ENCODE results near the gene ADAMTS7.

DNA sequence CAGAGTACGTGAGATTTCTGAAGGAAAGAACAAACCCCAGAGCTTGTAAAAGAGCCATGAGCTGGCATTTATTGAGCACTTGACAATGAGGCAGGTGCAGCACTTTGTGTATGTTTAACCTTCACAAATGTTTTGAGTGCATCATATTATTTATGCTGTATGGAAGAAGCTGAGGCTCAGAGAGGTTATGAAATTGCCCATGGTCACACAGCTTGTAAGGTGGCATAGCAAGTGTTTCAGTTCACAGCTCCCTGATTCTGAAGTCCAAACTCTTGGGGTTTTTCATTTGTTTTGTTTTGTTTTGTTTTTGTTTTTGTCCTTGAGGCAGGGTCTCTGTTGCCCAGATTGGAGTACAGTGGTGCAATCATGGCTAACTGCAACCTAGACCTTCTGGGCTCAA is 25.1 kb upstream of the ADAMTS7 start:
- no peak for TF ChIP-seq POLR2A (IDR thresholded peaks at IDR 0.05)
- no peak for TF ChIP-seq POLR2AphosphoS5 (IDR thresholded peaks at IDR 0.05)
- TF ChIP-seq, protein P1, sequence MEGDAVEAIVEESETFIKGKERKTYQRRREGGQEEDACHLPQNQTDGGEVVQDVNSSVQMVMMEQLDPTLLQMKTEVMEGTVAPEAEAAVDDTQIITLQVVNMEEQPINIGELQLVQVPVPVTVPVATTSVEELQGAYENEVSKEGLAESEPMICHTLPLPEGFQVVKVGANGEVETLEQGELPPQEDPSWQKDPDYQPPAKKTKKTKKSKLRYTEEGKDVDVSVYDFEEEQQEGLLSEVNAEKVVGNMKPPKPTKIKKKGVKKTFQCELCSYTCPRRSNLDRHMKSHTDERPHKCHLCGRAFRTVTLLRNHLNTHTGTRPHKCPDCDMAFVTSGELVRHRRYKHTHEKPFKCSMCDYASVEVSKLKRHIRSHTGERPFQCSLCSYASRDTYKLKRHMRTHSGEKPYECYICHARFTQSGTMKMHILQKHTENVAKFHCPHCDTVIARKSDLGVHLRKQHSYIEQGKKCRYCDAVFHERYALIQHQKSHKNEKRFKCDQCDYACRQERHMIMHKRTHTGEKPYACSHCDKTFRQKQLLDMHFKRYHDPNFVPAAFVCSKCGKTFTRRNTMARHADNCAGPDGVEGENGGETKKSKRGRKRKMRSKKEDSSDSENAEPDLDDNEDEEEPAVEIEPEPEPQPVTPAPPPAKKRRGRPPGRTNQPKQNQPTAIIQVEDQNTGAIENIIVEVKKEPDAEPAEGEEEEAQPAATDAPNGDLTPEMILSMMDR (IDR thresholded peaks at IDR 0.05 in 8 of 11, conservative IDR thresholded peaks at IDR 0.05 in 3 of 11) = no peak
